SHP77 treated with DMSO at 0.1 percent for 48 hours (cell line): ENCODE data around the gene FSTL3.

Experiments
- DNase-seq: peaks from one replicate; lab custom pipeline; 2025; lab: John Stamatoyannopoulos, UW

The FSTL3 gene

GRCh38 chr19:645912-646778, 30.0 kb upstream of the FSTL3 start:
- no peak for DNase-seq

- DNase-seq: no peak
These were observed 29.2 kb upstream of the FSTL3 start for GRCh38 chr19:646779-647565.

- no peak for DNase-seq
These were observed 28.5 kb upstream of the FSTL3 start for GRCh38 chr19:647566-648284.

- no peak for DNase-seq
These were observed 27.9 kb upstream of the FSTL3 start for GRCh38 chr19:648305-648704.

GRCh38 chr19:648904-649801, 27.0 kb upstream of the FSTL3 start:
- no peak for DNase-seq

- no peak for DNase-seq
These were observed 26.1 kb upstream of the FSTL3 start for GRCh38 chr19:650121-650520.

GRCh38 chr19:651114-651818, 24.9 kb upstream of the FSTL3 start:
- no peak for DNase-seq

- no peak for DNase-seq
These were observed 24.2 kb upstream of the FSTL3 start for GRCh38 chr19:651991-652390.

GRCh38 chr19:652467-653389, 23.5 kb upstream of the FSTL3 start:
- DNase-seq: no peak

GRCh38 chr19:653425-653824, 22.8 kb upstream of the FSTL3 start:
- DNase-seq: no peak

GRCh38 chr19:655691-656090, 20.5 kb upstream of the FSTL3 start:
- DNase-seq: no peak

- no peak for DNase-seq
These were observed 19.2 kb upstream of the FSTL3 start for GRCh38 chr19:656751-657559.

- DNase-seq: no peak
These were observed 18.6 kb upstream of the FSTL3 start for GRCh38 chr19:657611-658010.

GRCh38 chr19:658059-658839, 17.9 kb upstream of the FSTL3 start:
- DNase-seq: no peak

GRCh38 chr19:658916-659839, 17.0 kb upstream of the FSTL3 start:
- no peak for DNase-seq

- DNase-seq: no peak
These were observed 15.3 kb upstream of the FSTL3 start for GRCh38 chr19:660793-661426.
